ENCODE data around the gene FUCA2.

- TF ChIP-seq CTCF (IDR thresholded peaks at IDR 0.05) (no peak), POLR2AphosphoS5 (IDR thresholded peaks at IDR 0.05) (no peak), POLR2A (IDR thresholded peaks at IDR 0.05; ENCODE audit: low read depth) (no peak)
Measured at GRCh38 chr6:143531720-143532499, 20.4 kb upstream of the FUCA2 start.
